ENCODE measurements around the gene RPP40. TPM values are rescaled to one million over a fixed set of nuclear protein-coding genes. Genes with fewer than 3 reads are reported as not detected.
A peak's percentile ranks its signal among the peaks of the same experiment; 100 is the strongest.

The RPP40 gene
- total and polyA plus RNA-seq, 9 of the 15 experiments (the other 6 are each of a cell fraction or from before 2014, with no cell fraction given): 22.6 to 114 (median 39.0) TPM

DNA sequence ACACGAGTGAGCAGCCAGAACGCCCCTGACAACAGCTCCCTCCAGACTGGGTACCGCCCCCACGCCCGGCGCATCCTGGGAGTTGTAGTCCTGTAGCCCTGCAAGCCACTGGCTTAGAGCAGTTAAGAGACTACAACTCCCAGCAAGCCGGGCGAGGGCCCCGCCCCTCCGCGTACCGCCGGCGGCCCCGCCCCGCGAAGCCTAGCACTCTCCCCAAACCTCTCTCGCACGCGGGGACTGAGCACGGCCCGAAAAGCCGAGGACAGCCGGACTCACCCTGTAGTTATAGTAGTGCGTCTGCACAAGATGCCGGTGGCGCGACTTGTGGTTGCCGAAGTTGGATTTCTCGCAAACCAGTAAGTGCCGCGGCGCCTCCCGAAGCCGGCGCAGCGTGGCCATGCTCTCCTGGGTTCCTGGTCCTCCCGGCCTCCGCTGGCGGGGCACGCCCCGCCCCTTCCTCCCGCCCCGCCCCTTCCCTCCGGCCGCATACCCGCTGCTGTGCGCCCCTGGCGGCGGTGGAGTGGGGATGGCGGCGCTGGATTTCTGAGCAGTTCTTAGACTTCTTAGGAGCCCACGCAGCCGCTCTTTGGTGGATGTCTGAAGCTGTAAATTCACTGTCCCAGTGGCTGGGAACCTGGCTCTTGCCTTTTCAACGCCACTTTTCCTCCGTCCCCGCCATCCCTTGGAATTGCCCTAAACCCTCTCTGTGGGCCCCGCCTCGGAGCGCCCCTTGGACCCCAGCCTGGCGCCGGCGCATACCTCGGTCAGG, at the start of gene RPP40 (continued):
- 0 out of 2 replicates have a peak, but pooled peaks have one; percentile 23 for TF ChIP-seq ZBTB40 (IDR thresholded peaks at IDR 0.05)
- no peak for TF ChIP-seq ZBTB40 (CRISPR knock-in tag; IDR thresholded peaks at IDR 0.05)
- peak; percentile 11; the same call in 1 of the 2 replicates for TF ChIP-seq ZEB2 (IDR thresholded peaks at IDR 0.05)
- TF ChIP-seq ZNF445 (CRISPR knock-in tag; IDR thresholded peaks at IDR 0.05; ENCODE audit: low read depth): 0 out of 2 replicates have a peak, but pooled peaks have one; percentile 37
- TF ChIP-seq PCBP2 (IDR thresholded peaks at IDR 0.05; ENCODE audit: low read depth, low read length, poor library complexity, severe bottlenecking): no peak
- TF ChIP-seq MTA1 (IDR thresholded peaks at IDR 0.05; ENCODE audit: borderline replicate concordance): no peak
- TF ChIP-seq ZNF224 (CRISPR knock-in tag; IDR thresholded peaks at IDR 0.05): 0 out of 2 replicates have a peak, but pooled peaks have one; percentile 18
- no peak for TF ChIP-seq RBM17 (IDR thresholded peaks at IDR 0.05; ENCODE audit: borderline replicate concordance, low read depth, low read length)
- no peak for TF ChIP-seq ILF3 (IDR thresholded peaks at IDR 0.05; ENCODE audit: borderline replicate concordance)
- TF ChIP-seq SMAD3 (CRISPR knock-in tag; conservative IDR thresholded peaks at IDR 0.05): 0 out of 2 replicates have a peak, but pooled peaks have one; percentile 21
- peak; percentile 14; the same call in 1 of the 2 replicates for TF ChIP-seq E2F1 (CRISPR knock-in tag; IDR thresholded peaks at IDR 0.05)
- no peak for TF ChIP-seq TCFL5 (CRISPR knock-in tag; conservative IDR thresholded peaks at IDR 0.05)
- TF ChIP-seq ZNF143 (CRISPR knock-in tag; IDR thresholded peaks at IDR 0.05): peak; percentile 98
- TF ChIP-seq BMI1 (IDR thresholded peaks at IDR 0.05; ENCODE audit: low read length): no peak
- no peak for TF ChIP-seq NR2C1 (IDR thresholded peaks at IDR 0.05)
- TF ChIP-seq NR2C1 (tag; IDR thresholded peaks at IDR 0.05): peak; percentile 48; the same call in 1 of the 2 replicates
- no peak for TF ChIP-seq RBM15 (IDR thresholded peaks at IDR 0.05; ENCODE audit: insufficient read depth, low read length)
- no peak for TF ChIP-seq CHD4 (IDR thresholded peaks at IDR 0.05; ENCODE audit: insufficient read depth, insufficient replicate concordance, low read depth, low read length, poor library complexity, severe bottlenecking)
- TF ChIP-seq ZSCAN29 (IDR thresholded peaks at IDR 0.05): 0 out of 2 replicates have a peak, but pooled peaks have one; percentile 58

Data from K562 (cell line).